ENCODE data around the gene VPS25.

The VPS25 gene

DNA sequence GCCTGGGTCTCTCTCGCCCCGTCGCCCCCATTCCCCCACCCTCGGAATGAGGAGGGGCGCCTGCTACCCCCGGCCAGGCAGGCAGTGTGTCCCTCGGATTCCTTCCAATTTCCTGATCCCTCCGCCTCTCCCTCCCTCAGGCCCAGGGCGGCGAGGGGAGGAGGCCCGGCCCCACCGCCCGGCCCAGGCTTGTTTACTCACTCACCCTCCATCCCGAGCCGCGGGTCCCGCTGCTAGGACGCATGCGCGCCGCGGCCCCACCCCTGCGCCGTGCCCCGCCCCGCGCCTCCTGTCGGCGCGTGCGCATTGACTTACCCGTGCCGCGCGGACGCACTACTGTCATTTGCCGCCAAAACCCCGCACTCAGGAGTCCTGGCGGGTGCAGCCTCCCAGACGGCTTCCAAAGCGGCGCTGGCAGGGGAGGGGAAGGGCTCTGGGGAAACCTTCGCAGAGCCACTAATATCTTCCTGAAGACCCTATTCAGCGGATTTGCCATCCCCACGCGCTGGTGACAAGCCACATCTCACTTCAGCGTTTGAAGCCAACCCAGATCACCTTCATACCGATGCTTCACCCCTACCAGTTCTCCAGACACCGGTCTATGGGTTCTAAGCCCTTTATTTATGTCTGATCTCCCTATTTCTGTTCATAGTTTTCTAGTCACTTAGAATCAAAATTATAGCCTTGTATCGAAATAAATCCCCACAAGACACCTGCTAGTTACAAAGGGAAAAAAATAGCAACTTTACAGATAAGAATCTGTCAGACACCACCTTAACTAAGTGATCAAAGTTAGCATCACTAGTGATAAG is 28.2 kb upstream of the VPS25 start, which contains the start of gene EZH1:
Gene EZH1 (minus strand): TSS at position 235 of the 812 bp plus-strand sequence. CDS start 16,099 bp downstream, outside the sequence.
- Histone ChIP-seq H3K27ac (peak within 1 kb of the TSS; percentile 92 to 98), H3K4me3 (peak within 1 kb of the TSS; percentile 96)
- TF ChIP-seq, protein P1, sequence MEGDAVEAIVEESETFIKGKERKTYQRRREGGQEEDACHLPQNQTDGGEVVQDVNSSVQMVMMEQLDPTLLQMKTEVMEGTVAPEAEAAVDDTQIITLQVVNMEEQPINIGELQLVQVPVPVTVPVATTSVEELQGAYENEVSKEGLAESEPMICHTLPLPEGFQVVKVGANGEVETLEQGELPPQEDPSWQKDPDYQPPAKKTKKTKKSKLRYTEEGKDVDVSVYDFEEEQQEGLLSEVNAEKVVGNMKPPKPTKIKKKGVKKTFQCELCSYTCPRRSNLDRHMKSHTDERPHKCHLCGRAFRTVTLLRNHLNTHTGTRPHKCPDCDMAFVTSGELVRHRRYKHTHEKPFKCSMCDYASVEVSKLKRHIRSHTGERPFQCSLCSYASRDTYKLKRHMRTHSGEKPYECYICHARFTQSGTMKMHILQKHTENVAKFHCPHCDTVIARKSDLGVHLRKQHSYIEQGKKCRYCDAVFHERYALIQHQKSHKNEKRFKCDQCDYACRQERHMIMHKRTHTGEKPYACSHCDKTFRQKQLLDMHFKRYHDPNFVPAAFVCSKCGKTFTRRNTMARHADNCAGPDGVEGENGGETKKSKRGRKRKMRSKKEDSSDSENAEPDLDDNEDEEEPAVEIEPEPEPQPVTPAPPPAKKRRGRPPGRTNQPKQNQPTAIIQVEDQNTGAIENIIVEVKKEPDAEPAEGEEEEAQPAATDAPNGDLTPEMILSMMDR (IDR thresholded peaks at IDR 0.05): no peak
- peak; percentile 92 for DNase-seq (ENCODE audit: low spot score)

DNA sequence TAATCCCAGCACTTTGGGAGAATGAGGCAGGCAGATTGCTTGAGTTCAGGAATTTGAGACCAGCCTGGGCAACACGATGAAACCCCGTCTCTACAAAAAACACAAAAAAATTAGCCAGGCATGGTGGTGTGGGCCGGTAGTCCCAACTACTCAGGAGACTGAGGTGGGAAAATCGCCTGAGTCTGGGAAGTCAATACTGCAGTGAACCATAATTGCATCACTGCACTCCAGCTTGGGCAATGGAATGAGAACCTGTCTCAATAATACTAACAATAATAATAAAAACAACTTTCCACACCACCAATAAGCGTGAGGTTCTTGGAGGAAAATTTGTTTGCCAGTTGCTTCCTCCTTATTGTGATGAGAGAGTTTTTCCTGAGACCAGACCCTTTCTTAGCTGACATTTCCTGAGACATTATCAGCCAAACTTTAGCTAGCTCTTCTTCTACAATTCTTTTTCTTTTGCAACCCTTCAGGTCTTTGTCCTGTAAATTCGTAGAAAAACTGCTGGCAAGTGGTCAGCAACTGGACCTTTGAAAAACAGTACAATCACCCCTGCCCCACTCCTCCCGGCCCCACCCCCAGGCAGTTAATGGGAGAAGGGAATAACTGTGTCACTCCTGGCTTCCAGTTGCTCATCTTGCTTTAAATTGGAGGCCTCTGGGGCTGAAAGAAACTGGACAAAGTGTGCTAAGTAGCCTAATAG is 24.9 kb upstream of the VPS25 start:
- H3K4me3 ChIP-seq: no peak overlapping the region
- no peak for DNase-seq (ENCODE audit: low spot score)
- H3K27ac ChIP-seq: peak overlapping the region in 1 of 2 donors; percentile 84
- TF ChIP-seq, protein P1 (IDR thresholded peaks at IDR 0.05): no peak

DNA sequence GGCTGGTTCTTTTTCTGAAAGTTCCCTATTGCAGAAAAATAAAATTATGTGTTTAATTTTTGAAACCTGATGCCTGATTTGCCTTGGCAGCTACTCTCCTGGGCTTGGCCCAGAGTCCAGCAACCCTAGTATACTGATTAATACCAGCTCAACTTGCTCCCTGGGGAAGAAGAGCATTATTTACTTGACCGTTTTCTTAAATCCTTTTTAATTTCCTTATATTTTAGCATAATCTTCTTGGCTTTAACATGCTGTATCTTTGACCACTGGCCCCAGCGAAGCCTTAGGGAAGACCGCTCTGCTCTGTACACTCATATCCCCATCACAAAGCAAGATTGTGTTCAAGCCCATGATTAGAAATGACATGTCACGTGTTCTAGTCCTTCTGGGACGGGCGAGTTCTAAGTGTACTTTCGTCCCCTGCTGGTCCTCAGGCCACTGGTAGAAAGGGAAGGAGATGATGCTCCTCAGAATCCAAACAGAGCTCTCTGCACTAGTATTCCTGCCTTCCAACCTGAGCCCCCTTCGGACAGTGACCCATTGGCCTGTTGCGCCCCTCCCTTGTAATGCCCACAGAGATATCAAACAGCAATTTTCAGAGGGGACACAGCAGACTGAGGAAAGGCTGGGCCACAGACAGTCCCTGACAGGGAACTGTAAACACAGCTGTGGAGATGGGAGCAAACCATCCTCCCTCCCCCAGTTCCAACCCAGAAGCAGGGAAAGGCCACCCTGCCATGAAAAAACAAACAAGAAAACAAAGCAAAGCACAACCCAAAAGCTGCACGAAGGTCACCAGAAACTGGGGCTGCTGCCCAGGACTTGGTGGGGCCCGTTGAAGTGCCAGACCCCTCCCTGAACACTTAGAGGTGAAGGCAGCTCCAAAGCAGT is 24.1 kb upstream of the VPS25 start:
- Histone ChIP-seq H3K4me3 (no peak overlapping the region), H3K27ac (peak overlapping the region in 1 of 2 donors; percentile 84)
- TF ChIP-seq, protein P1 (IDR thresholded peaks at IDR 0.05): no peak
- no peak for DNase-seq (ENCODE audit: low spot score)

DNA sequence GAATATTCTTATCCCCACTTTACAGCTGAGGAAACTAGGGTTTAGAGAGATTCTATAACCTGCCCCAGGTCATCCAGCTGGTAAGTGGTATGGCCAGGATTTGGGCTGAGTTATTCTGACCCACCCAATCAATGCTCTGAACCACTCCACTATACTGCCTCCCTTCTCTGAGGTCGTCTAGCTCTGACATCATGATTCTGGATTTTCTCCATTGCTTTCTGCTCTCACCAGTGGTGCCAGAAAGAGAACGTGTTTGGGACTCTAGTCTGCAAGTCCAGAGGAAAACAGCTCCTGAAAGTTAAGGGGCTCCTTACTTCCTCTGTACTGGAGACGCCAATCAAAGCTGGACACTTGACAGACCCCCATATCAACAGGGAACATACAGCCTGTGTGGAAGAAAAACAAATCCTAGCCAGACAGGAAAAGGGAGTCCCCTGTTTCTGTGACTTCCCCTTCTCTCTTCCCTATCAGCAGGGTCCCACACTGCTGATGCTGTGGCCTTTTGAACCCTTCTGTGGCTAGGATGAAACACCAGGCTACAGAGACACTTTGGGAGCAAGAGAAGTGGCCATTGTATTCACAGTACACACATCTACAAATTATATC is 22.4 kb upstream of the VPS25 start:
- DNase-seq (ENCODE audit: low spot score): no peak
- Histone ChIP-seq H3K4me3 (no peak overlapping the region), H3K27ac (peak overlapping the region in 1 of 2 donors; percentile 84)
- TF ChIP-seq, protein P1 (IDR thresholded peaks at IDR 0.05): no peak

DNA sequence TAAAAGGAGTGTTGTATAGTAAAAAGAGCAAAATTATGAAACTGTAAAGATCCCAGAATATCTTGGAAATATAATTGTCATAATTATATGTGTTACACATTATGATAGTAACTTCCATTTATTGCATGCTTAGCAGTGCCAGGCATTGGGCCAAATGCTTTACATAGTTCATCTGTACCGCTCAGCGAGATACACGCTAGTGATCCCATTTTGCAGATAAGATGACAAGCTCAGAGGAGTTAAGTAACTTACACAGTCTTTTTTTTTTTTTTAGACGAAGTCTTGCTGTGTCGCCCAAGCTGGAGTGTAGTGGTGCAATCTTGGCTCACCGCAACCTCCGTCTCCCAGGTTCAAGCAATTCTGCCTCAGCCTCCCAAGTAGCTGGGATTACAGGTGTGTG is 21.6 kb upstream of the VPS25 start:
- Histone ChIP-seq H3K4me3 (no peak overlapping the region), H3K27ac (peak overlapping the region in 1 of 2 donors; percentile 84)
- DNase-seq (ENCODE audit: low spot score): no peak
- TF ChIP-seq, protein P1 (IDR thresholded peaks at IDR 0.05): no peak

DNA sequence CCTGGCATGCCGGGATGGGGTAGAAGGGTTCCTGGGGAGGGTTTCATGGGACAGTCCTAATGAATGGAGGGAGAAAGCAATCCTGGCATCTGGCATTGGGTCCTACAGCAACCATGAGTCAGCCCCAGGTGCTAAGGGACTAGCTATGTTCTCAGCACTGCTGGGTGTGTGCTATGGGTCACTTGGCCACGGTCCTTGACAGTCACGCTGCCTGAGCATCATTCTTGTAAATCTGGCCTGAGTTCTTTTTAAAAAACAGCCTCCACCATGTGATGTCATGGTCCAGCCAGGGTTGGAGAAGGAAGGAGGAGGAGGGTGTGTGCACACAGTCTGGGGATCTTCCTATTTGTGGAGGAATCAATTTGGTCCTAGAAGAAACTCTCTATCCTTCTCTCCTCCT is 18.5 kb upstream of the VPS25 start:
- Histone ChIP-seq H3K4me3 (no peak overlapping the region), H3K27ac (peak overlapping the region in 1 of 2 donors; percentile 45)
- no peak for DNase-seq (ENCODE audit: low spot score)
- TF ChIP-seq, protein P1 (IDR thresholded peaks at IDR 0.05): no peak
